K562 (cell line): Measurements from ENCODE around the gene WDR46. TPM values are rescaled to one million over a fixed set of nuclear protein-coding genes. Genes with fewer than 3 reads are reported as not detected.

Source experiments
- BCL6 ChIP-seq: fragments of 250-450 bp; sonication (Bioruptor Pico); IDR thresholded peaks from 2 replicates; pipeline ENCODE4 v1.4.0; 2020
- CBFA2T3 ChIP-seq: fragments of 450-650 bp; IDR thresholded peaks from 2 replicates; pipeline ENCODE4 v1.6.1; 2017
- CSDE1 ChIP-seq, 2 experiments: fragments of 450-650 bp; IDR thresholded peaks; 2 replicates each; pipeline ENCODE4 v1.6.1; 2016; ENCODE audit warnings: mild to moderate bottlenecking in 1 of 2
- DDX20 ChIP-seq: fragments of 450-650 bp; IDR thresholded peaks from 2 replicates; pipeline ENCODE4 v1.6.1; 2016; ENCODE audit warnings: missing genetic modification characterization, low read depth, mild to moderate bottlenecking, missing compliant biosample characterization, moderate library complexity
- DLX4 ChIP-seq: fragments of 250-450 bp; sonication (Bioruptor Pico); IDR thresholded peaks from 2 replicates; pipeline ENCODE4 v1.6.1; 2021; ENCODE audit warnings: mild to moderate bottlenecking
- E2F3 ChIP-seq: fragments of 250-450 bp; sonication (Bioruptor Pico); IDR thresholded peaks from 2 replicates; pipeline ENCODE4 v1.4.0; 2020; ENCODE audit warnings: mild to moderate bottlenecking
- ELF2 ChIP-seq: fragments of 250-450 bp; sonication (Bioruptor Pico); IDR thresholded peaks from 2 replicates; pipeline ENCODE4 v1.5.0; 2021; ENCODE audit warnings: mild to moderate bottlenecking
- EP400 ChIP-seq: fragments of 450-650 bp; IDR thresholded peaks from 2 replicates; pipeline ENCODE4 v1.6.1; 2017; ENCODE audit warnings: antibody characterized with exemption, mild to moderate bottlenecking, moderate library complexity
- ETS2 ChIP-seq: IDR thresholded peaks from 2 replicates; pipeline ENCODE4 v1.6.1; 2016; ENCODE audit warnings: borderline replicate concordance, missing genetic modification characterization, mild to moderate bottlenecking, moderate library complexity, missing compliant biosample characterization; ENCODE audit not compliant: poor library complexity, severe bottlenecking
- HOMEZ ChIP-seq: fragments of 250-450 bp; sonication (Bioruptor Pico); IDR thresholded peaks from 2 replicates; pipeline ENCODE4 v1.4.0; 2020; ENCODE audit warnings: mild to moderate bottlenecking, moderate library complexity
- ILK ChIP-seq: fragments of 450-650 bp; IDR thresholded peaks from 2 replicates; pipeline ENCODE4 v1.6.1; 2016; ENCODE audit warnings: missing genetic modification characterization, low read depth, mild to moderate bottlenecking, missing compliant biosample characterization, moderate library complexity, borderline replicate concordance
- IRF9 ChIP-seq: fragments of 450-650 bp; IDR thresholded peaks from 2 replicates; pipeline ENCODE4 v1.6.1; 2016; ENCODE audit warnings: missing biosample characterization, missing genetic modification characterization
- KDM2B ChIP-seq: fragments of 250-450 bp; sonication (Bioruptor Pico); IDR thresholded peaks from 2 replicates; pipeline ENCODE4 v1.8.0; 2021; ENCODE audit warnings: mild to moderate bottlenecking, moderate library complexity
- LEF1 ChIP-seq: fragments of 450-650 bp; IDR thresholded peaks from 2 replicates; pipeline ENCODE4 v1.6.1; 2016; ENCODE audit warnings: mild to moderate bottlenecking
- MBD1 ChIP-seq: fragments of 250-450 bp; sonication (Bioruptor Pico); IDR thresholded peaks from 2 replicates; pipeline ENCODE4 v1.8.0; 2022; ENCODE audit warnings: inconsistent platforms
- MYBL2 ChIP-seq, 2 experiments: fragments of 450-650 bp in 1 of 2; sonication (generic) in 1 of 2; formaldehyde crosslinking in 1 of 2; IDR thresholded peaks; 2 replicates each; pipeline versions ENCODE4 v1.6.1 to v1.8.1; 2017 to 2022; ENCODE audit warnings: borderline replicate concordance in 1 of 2, inconsistent platforms in 1 of 2, low read depth in 1 of 2, mild to moderate bottlenecking in 1 of 2, missing genetic modification reagents in 1 of 2, moderate library complexity in 1 of 2
- PHTF2 ChIP-seq: fragments of 250-450 bp; sonication (Bioruptor Pico); IDR thresholded peaks from 2 replicates; pipeline ENCODE4 v1.5.0; 2021; ENCODE audit warnings: mild to moderate bottlenecking
- RBM22 ChIP-seq: fragments of 200-400 bp; formaldehyde crosslinking; IDR thresholded peaks from 2 replicates; pipeline ENCODE4 v1.6.1; 2018; ENCODE audit warnings: low read length, low read depth; ENCODE audit not compliant: poor library complexity, severe bottlenecking
- RBM25 ChIP-seq: fragments of 200-400 bp; formaldehyde crosslinking; IDR thresholded peaks from 2 replicates; pipeline ENCODE4 v1.6.1; 2018; ENCODE audit warnings: low read length, low read depth, moderate library complexity; ENCODE audit not compliant: severe bottlenecking
- SP2 ChIP-seq: IDR thresholded peaks from 2 replicates; pipeline ENCODE4 v1.6.1; 2011; ENCODE audit warnings: mild to moderate bottlenecking, low read depth, low read length, moderate library complexity; ENCODE audit not compliant: poor library complexity, severe bottlenecking; ENCODE audit errors: extremely low read depth
- THRAP3 ChIP-seq: fragments of 450-650 bp; IDR thresholded peaks from 2 replicates; pipeline ENCODE4 v1.6.1; 2016; ENCODE audit warnings: mild to moderate bottlenecking, inconsistent platforms, borderline replicate concordance
- ZNF134 ChIP-seq: fragments of 250-450 bp; sonication (Bioruptor Pico); conservative IDR thresholded peaks from 2 replicates; pipeline ENCODE4 v1.4.0; 2020
- polyA plus RNA-seq, 8 experiments: library from polyadenylated mRNA; depleted of rRNA in 4 of 8; stranded (reverse) in 5 of 8; unstranded in 3 of 8; fragments of >200 nt; fragmentation: Nextera tagmentation in 2 of 8; fragmentation: Illumina TruSeq in 1 of 8; extraction: Ambion mirVana in 2 of 8; extraction: Trizol in 1 of 8; gene quantifications; 2 replicates each; pipeline versions ENCODE4 v1.2.1 to v1.2.3, GENCODE V29; 2011 to 2014; ENCODE audit warnings: inconsistent platforms in 1 of 8, missing spikeins in 1 of 8
- total RNA-seq, 7 experiments: library from RNA; depleted of rRNA in 6 of 7; stranded (reverse); fragments of >200 nt in 6 of 7; fragmentation: Illumina TruSeq in 2 of 7; extraction: Trizol in 2 of 7; gene quantifications; 2 replicates each; pipeline versions ENCODE4 v1.2.1 to v1.2.3, GENCODE V29; 2011 to 2021; ENCODE audit warnings: low replicate concordance in 1 of 7

The WDR46 gene
- total and polyA plus RNA-seq, 9 of the 15 experiments (the other 6 are each of a cell fraction or from before 2014, with no cell fraction given): 8.9 to 146 (median 93.1) TPM

- TF ChIP-seq MBD1 (CRISPR knock-in tag): no peak
- no peak for TF ChIP-seq HOMEZ
- TF ChIP-seq ZNF134 (CRISPR knock-in tag): 0 out of 2 replicates have a peak, but pooled peaks have one; percentile 40
- no peak for TF ChIP-seq MYBL2 (IDR thresholded peaks at IDR 0.05; ENCODE audit: low read depth)
- TF ChIP-seq MYBL2 (CRISPR knock-in tag; IDR thresholded peaks at IDR 0.05; ENCODE audit: borderline replicate concordance): no peak
- TF ChIP-seq KDM2B (CRISPR knock-in tag): no peak
- no peak for TF ChIP-seq E2F3 (CRISPR knock-in tag)
- no peak for TF ChIP-seq SP2
- TF ChIP-seq CBFA2T3: no peak
- TF ChIP-seq IRF9 (tag): no peak
- no peak for TF ChIP-seq ILK (tag)
- no peak for TF ChIP-seq THRAP3
- TF ChIP-seq LEF1: no peak
- no peak for TF ChIP-seq CSDE1 (IDR thresholded peaks at IDR 0.05)
- TF ChIP-seq BCL6 (CRISPR knock-in tag): 0 out of 2 replicates have a peak, but pooled peaks have one; percentile 44
- peak; percentile 93 for TF ChIP-seq EP400
- TF ChIP-seq RBM25: peak; percentile 60
- no peak for TF ChIP-seq ETS2 (tag)
- no peak for TF ChIP-seq RBM22
- TF ChIP-seq PHTF2 (CRISPR knock-in tag): no peak
- TF ChIP-seq DDX20: 0 out of 2 replicates have a peak, but pooled peaks have one; percentile 37
- peak; percentile 94 for TF ChIP-seq ELF2 (CRISPR knock-in tag)
- TF ChIP-seq DLX4 (CRISPR knock-in tag): no peak
Observed at GRCh38 chr6:33288921-33289783, at the start of gene WDR46, which contains the start of gene PFDN6 (continued).
